ENCODE measurements around the gene WDR4.

GRCh38 chr21:42829954-42830353, 49.4 kb downstream of the WDR4 start:
- TF ChIP-seq FOS (IDR thresholded peaks at IDR 0.05; ENCODE audit: extremely low read depth, insufficient read length) (no peak), MLX (CRISPR knock-in tag; conservative IDR thresholded peaks at IDR 0.05) (no peak), NFXL1 (CRISPR knock-in tag; IDR thresholded peaks at IDR 0.05) (no peak), PATZ1 (CRISPR knock-in tag; IDR thresholded peaks at IDR 0.05; ENCODE audit: borderline replicate concordance) (no peak), MYC (IDR thresholded peaks at IDR 0.05; ENCODE audit: low read depth, low read length) (no peak), MYC (CRISPR knock-in tag; IDR thresholded peaks at IDR 0.05; ENCODE audit: borderline replicate concordance, low read depth) (no peak)
